Epithelial cell of prostate (primary cell): Measurements from ENCODE around the gene ATXN1.

ENCODE experiments used
- DNase-seq: peaks from one replicate; pipeline ENCODE4 v3.0.0-alpha.2; 2011; ENCODE audit warnings: low read depth, low spot score
- H3K27ac ChIP-seq: fragments of 450-650 bp; 2 replicates; pipeline ENCODE4 v1.5.1; 2017; ENCODE audit warnings: mild to moderate bottlenecking

ATXN1 gene

GRCh38 chr6:16320533-16321340 lies 440.5 kb downstream of the ATXN1 start:
- DNase-seq = no peak
- H3K27ac ChIP-seq = peak overlapping the region; percentile 44

DNA sequence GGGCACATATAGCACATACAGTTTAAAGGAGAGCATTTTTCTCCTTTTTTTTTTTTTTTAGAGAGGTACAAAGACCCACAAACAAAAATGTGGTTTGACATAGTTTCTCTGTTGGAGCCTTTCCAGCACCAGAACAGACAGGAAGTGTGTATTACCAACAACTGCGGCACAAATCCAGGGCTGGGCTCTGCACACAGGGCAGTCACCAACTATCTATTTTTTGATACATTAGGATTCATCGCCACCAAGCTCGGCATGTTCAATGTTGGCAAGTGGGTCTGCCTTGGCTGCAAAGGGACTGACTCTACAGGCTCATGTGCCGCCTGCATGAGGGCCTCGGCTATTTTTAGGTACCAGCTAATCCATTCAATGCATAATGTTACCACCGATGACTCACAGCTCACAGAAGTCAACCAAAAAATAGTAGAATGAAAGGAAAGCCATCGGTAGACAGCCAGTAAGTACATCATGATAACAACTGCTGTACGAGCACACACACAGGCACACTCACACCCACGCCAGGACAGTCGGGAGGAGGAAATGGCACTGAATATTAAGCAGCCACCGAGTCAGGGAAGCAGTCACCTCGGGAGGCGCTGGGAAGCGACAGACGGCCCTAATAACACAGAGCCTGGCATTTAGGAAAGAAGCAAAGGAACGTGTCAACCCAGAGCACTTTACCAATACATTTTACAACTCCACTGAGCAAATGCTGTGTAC lies 441.3 kb downstream of the ATXN1 start:
- H3K27ac ChIP-seq = peak overlapping the region; percentile 44
- no peak for DNase-seq

DNA sequence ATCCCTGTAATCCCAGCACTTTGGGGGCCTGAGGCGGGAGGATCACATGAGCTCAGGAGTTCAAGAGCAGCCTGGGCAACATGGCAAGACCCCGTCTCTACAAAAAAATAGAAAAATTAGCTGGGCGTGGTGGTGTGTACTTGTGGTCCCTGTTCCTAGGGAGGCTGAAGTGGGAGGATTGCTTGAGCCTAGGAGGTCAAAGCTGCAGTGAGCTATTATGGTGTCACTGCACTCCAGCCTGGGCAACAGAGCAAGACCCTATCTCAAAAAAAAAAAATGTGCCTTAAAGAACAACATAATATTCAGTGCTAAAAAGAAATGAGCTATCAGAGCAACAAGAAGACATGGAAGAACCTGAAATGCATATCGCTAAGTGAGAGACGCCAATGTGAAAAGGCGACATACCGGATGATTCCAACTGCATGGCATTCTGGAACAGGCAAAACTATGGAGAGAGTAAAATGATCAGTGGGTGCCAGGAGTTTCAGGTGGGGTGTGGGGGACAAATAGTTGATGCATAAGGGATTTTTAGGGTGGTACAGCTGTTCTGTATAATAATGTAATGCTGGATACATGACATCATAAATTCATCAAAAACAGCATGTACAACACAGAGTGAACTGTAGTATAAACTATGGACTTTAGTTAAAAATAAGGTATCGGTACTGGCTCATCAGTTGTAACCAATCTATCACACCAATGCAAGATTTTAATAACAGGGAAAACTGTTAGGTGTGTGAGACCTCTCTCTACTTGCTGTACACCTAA lies 442.1 kb downstream of the ATXN1 start:
- DNase-seq = no peak
- H3K27ac ChIP-seq = peak overlapping the region; percentile 53

DNA sequence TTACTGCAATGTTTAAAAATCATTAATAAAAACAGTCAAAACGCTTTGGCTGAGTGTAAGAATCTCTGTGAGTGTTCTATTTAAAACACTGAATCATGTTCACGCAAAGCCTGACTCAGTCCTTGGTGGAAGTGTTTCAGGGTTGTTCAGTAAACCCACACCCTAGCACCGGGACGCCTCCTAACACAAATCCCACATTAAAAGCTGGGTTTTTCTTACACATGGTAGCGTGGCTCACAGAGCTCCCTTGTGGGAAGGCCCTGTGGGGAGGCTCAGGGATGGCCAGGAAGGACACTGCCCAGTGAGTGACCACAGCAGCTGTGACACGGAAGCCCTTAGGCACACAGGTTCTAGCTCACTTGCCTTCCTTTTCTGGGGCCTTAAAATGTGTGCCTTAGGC lies 442.7 kb downstream of the ATXN1 start:
- no peak for DNase-seq

DNA sequence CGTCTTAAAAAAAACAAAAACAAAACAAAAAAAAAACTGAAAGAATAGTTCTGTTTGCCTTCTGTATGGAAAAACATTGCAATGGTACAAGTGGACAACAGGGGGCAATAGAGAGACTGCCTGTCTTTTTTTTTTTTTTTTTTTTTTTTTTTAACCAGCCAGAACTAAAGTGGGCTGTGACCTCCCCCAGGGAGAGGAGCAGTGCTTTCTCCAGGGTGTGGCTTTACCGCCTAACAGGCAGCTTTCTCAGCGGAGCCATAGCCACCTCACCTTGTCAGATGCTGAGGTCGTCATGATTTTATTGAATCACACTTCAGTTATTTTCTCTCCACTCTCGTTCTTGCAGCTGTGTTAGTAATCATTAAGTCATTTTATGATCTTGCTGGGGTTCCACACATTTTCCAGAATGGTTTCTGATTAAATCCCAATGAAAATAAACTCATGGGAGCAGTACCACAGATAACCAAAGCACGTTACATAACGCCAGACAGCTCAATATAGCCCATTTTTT lies 444.5 kb downstream of the ATXN1 start:
- no peak for DNase-seq
- peak overlapping the region; percentile 31 for H3K27ac ChIP-seq

More for the DNA sequence above, 442.7 kb downstream of the ATXN1 start:
- H3K27ac ChIP-seq = peak overlapping the region; percentile 53

DNA sequence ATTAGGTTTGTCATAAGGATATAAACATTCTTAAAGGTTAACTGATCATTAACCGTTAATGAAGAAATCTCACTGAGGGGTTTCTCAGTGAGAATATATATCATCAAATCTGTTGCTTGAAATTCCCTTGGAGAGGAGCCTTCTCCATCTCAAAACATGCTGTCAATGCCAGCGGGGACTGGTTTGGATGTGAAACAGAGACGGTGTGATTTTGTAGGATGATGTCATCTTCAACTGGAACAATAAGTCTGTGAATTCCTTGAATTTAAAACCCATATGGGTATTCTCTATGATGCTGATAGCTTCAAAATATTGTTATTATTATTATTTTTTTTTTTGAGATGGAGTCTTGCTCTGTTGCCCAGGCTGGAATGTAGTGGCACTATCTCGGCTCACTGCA lies 447.0 kb downstream of the ATXN1 start:
- no peak overlapping the region for H3K27ac ChIP-seq
- DNase-seq = no peak

- H3K27ac ChIP-seq = no peak overlapping the region
- DNase-seq = no peak
These were observed 447.5 kb downstream of the ATXN1 start for GRCh38 chr6:16313732-16314131.

DNA sequence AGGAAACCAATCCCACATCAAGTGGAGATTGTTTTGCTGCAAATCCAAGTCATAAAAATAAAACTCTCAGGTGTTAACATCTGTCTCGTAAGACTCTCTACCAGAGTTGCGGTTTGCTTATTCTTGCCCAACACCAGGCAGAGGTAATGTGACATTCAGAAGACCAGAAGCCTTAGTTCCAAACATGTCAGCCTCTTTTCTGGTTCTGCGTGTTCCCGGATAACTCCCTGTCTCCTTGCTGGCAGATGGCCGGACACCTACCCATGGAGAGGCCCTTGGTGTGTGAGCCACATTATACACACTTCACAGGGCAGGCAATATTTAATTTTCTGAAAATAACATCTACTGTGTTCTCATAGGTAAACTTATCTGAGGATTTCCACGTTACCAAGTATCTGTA lies 449.5 kb downstream of the ATXN1 start:
- DNase-seq = no peak
- no peak overlapping the region for H3K27ac ChIP-seq

GRCh38 chr6:16306334-16306733 lies 454.9 kb downstream of the ATXN1 start:
- no peak for DNase-seq
- H3K27ac ChIP-seq = no peak overlapping the region

- H3K27ac ChIP-seq = no peak overlapping the region
- DNase-seq = no peak
These were observed 455.5 kb downstream of the ATXN1 start for GRCh38 chr6:16305788-16306187.

DNA sequence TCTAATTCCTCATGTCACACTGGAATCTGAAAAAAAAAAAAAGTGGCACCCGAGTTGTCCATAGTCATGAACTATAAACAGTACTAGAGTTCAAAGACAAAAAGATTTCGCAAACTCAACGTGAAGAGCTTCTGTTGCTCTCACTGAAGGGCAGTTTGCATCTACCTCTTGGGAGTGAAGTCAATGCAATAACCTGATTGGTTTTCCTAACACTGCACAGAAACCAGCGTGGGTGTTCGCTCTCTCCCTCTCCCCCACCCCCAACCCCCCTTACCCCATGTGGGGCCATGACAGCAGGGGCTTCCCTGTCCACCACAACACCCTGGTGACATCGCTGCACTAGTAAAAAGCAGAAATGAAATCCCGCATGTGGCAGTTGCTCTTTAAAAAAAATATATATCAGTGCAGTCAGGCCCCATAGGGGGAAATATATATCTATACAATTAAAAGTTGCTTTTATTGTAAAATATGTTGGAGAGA lies 456.0 kb downstream of the ATXN1 start:
- H3K27ac ChIP-seq = no peak overlapping the region
- DNase-seq = no peak

DNA sequence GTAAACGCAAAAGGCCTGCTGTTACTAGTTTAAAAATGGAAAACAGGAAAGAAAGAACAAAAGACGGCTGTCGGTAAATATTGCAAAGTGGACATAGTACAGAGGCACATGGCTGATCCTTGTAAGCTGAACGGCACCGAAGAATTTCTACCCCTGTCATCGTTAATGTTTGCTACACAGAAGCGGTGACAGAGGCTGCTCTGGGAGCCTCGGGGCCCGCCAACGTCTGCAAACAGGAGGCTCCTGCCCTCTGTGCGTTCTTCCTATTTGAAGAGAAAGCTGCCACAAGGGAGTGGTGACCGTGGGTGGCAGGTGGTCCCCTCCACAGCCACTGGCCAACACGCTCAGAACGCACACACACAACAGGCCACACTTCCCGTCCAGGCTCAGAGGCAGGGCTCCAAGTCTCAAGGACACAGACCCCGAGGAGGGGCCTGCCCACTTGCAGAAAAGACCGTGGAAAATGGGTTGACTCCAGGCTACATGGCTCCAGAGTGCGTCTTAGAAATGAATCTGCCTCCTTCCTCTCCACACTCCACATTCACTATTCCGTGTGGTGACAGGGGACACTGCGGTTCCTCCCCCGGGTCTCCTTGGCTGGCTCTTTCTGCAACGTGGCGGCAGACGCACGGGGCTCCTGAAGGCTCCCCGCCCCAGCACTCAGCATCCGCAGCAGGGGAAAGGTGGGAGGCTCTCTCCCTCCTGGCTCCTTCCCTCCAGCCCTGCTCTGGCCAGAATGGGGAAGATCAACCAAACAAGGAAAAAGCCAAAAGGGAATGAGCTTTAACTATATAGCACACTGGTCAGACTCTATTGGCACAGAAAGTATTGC lies 458.3 kb downstream of the ATXN1 start:
- H3K27ac ChIP-seq = no peak overlapping the region

GRCh38 chr6:16301511-16301910 lies 459.7 kb downstream of the ATXN1 start:
- no peak for DNase-seq
- no peak overlapping the region for H3K27ac ChIP-seq

More for the DNA sequence above, 458.3 kb downstream of the ATXN1 start:
- no peak for DNase-seq

GRCh38 chr6:16299861-16300260 lies 461.4 kb downstream of the ATXN1 start:
- H3K27ac ChIP-seq = no peak overlapping the region
- no peak for DNase-seq

- DNase-seq = no peak
- H3K27ac ChIP-seq = no peak overlapping the region
These were observed 465.1 kb downstream of the ATXN1 start for GRCh38 chr6:16296061-16296670.

- no peak for DNase-seq
These were observed 465.8 kb downstream of the ATXN1 start for GRCh38 chr6:16295471-16295870.

GRCh38 chr6:16295060-16295459 lies 466.2 kb downstream of the ATXN1 start:
- no peak for DNase-seq
- H3K27ac ChIP-seq = no peak overlapping the region

More at GRCh38 chr6:16295471-16295870, 465.8 kb downstream of the ATXN1 start:
- no peak overlapping the region for H3K27ac ChIP-seq

GRCh38 chr6:16294371-16294770 lies 466.9 kb downstream of the ATXN1 start:
- no peak overlapping the region for H3K27ac ChIP-seq
- no peak for DNase-seq

DNA sequence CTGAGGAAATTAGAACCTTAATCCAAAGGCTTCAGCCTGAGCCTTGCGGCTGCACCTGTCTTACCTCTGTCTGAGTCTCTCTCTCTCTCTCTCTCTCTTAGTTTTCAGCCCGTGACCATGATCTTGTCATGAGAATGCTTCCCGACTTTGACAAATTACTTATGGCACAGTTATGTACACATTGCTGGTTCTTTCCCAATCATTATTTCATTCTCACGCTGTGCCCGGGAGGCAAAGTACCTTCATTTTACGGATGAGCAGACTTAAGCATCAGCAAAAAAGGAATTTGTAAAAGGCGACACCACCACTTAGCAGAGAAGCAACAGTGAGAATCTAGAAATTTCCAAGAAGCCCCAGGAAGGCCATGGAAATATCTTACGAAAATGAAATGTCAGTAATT lies 468.3 kb downstream of the ATXN1 start:
- DNase-seq = no peak
- no peak overlapping the region for H3K27ac ChIP-seq
